ENCODE results near the gene CATSPER4. TPM values are rescaled to one million over a fixed set of nuclear protein-coding genes. Genes with fewer than 3 reads are reported as not detected.

The CATSPER4 gene
- total RNA-seq, 3 donors from 2014 or later (not counting 1 experiment from before 2014, with no cell fraction given): not detected

DNA sequence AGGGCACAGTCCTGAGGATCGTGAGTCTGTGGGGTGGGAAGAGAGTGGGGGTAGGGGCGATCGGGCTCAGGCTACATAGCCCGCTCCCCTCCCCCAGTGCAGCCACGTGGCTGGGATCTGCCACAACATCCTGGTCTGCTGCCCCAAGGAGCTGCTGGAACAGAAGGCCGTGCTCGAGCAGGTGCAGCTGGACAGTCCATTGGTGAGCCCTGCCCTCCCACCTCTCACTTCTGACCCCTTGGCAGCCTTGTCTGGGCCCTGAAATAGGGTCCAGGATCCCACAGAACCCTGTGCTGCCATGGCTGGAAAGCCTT, 8.1 kb upstream of the CATSPER4 start:
- H3K27me3 ChIP-seq (ENCODE audit: control insufficient read depth, insufficient read depth, low read length): no peaks in the 10 kb centered on the region
- TF ChIP-seq CTCF (IDR thresholded peaks at IDR 0.05): no peak
- no peaks in the 10 kb centered on the region for H3K36me3 ChIP-seq (ENCODE audit: control insufficient read depth, insufficient read depth, low read length)
- no peak for DNase-seq
- intact Hi-C loops (cut with micrococcal nuclease): no loop called here
- H3K36me3 Mint-ChIP-seq: no peaks in the 10 kb centered on the region
- no peak overlapping the region for H3K27ac ChIP-seq (ENCODE audit: low read length)
- H3K27me3 Mint-ChIP-seq (ENCODE audit: low read depth in 2 of 2): no peaks in the 10 kb centered on the region
- 90% methylated on average over 6 of the region's 7 CpGs for WGBS (ENCODE audit: insufficient coverage)
- H3K4me1 ChIP-seq (ENCODE audit: control insufficient read depth, insufficient read depth, low read length): no peaks in the 10 kb centered on the region
- ATAC-seq: no peak
- H3K9me3 ChIP-seq (ENCODE audit: control insufficient read depth, insufficient read depth, low read length): no peaks in the 10 kb centered on the region
- no peak overlapping the region for H3K27ac Mint-ChIP-seq
- H3K9me3 Mint-ChIP-seq: no peaks in the 10 kb centered on the region
- no peaks in the 10 kb centered on the region for H3K4me1 Mint-ChIP-seq
- H3K4me3 Mint-ChIP-seq: no peak overlapping the region
- H3K4me3 ChIP-seq (ENCODE audit: low read length): no peak overlapping the region

GRCh38 chr1:26184086-26184485, 6.3 kb upstream of the CATSPER4 start:
- no peak for TF ChIP-seq CTCF (IDR thresholded peaks at IDR 0.05)
- Histone ChIP-seq H3K4me3 (ENCODE audit: low read length) (no peak overlapping the region), H3K27ac (ENCODE audit: low read length) (no peak overlapping the region), H3K9me3 (ENCODE audit: control insufficient read depth, insufficient read depth, low read length) (no peaks in the 10 kb centered on the region), H3K4me1 (ENCODE audit: control insufficient read depth, insufficient read depth, low read length) (no peaks in the 10 kb centered on the region), H3K36me3 (ENCODE audit: control insufficient read depth, insufficient read depth, low read length) (no peaks in the 10 kb centered on the region), H3K27me3 (ENCODE audit: control insufficient read depth, insufficient read depth, low read length) (no peaks in the 10 kb centered on the region)
- intact Hi-C loops (cut with micrococcal nuclease): no loop called here
- ATAC-seq (no peak), DNase-seq (no peak)
- Mint-ChIP-seq H3K9me3 (no peaks in the 10 kb centered on the region), H3K4me3 (no peak overlapping the region), H3K27ac (no peak overlapping the region), H3K4me1 (no peaks in the 10 kb centered on the region), H3K36me3 (no peaks in the 10 kb centered on the region), H3K27me3 (ENCODE audit: low read depth in 2 of 2) (no peaks in the 10 kb centered on the region)
- 96% methylated on average over 6 of the region's 7 CpGs for WGBS (ENCODE audit: insufficient coverage)

GRCh38 chr1:26184883-26185282, 5.5 kb upstream of the CATSPER4 start:
- Mint-ChIP-seq H3K4me1 (no peaks in the 10 kb centered on the region), H3K27ac (no peak overlapping the region), H3K27me3 (ENCODE audit: low read depth in 2 of 2) (no peaks in the 10 kb centered on the region), H3K36me3 (no peaks in the 10 kb centered on the region), H3K4me3 (no peak overlapping the region), H3K9me3 (no peaks in the 10 kb centered on the region)
- TF ChIP-seq CTCF (IDR thresholded peaks at IDR 0.05): no peak
- intact Hi-C loops (cut with micrococcal nuclease): no loop called here
- DNase-seq (no peak), ATAC-seq (no peak)
- no peaks in the 10 kb centered on the region for H3K36me3 ChIP-seq (ENCODE audit: control insufficient read depth, insufficient read depth, low read length)
- no peaks in the 10 kb centered on the region for H3K9me3 ChIP-seq (ENCODE audit: control insufficient read depth, insufficient read depth, low read length)
- no peak overlapping the region for H3K4me3 ChIP-seq (ENCODE audit: low read length)
- 95% methylated on average over 21 of the region's 21 CpGs for WGBS (ENCODE audit: insufficient coverage)
- H3K27me3 ChIP-seq (ENCODE audit: control insufficient read depth, insufficient read depth, low read length): no peaks in the 10 kb centered on the region
- no peak overlapping the region for H3K27ac ChIP-seq (ENCODE audit: low read length)
- no peaks in the 10 kb centered on the region for H3K4me1 ChIP-seq (ENCODE audit: control insufficient read depth, insufficient read depth, low read length)

DNA sequence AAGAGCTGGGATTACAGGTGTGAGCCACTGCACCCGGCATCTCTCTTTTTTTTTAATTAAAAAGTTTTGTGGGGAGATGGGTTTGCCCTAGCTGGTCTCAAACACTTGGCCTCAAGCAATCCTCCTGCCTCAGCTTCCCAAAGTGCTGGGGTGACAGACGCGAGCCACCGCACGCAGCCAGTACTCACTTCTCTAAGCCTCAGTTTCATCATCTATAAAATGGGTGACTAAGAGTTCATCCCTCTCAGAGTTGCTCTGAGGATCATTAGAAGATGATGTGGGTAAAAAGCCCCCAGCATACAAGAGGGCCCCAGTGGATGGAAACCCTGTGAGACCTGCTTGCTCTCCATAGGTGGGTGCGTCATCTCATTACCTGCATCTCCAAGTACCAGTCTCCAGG, 2.5 kb upstream of the CATSPER4 start:
- Histone ChIP-seq H3K27me3 (ENCODE audit: control insufficient read depth, insufficient read depth, low read length) (no peaks in the 10 kb centered on the region), H3K9me3 (ENCODE audit: control insufficient read depth, insufficient read depth, low read length) (no peaks in the 10 kb centered on the region), H3K4me3 (ENCODE audit: low read length) (no peak overlapping the region), H3K36me3 (ENCODE audit: control insufficient read depth, insufficient read depth, low read length) (no peaks in the 10 kb centered on the region), H3K27ac (ENCODE audit: low read length) (no peak overlapping the region), H3K4me1 (ENCODE audit: control insufficient read depth, insufficient read depth, low read length) (no peaks in the 10 kb centered on the region)
- DNase-seq: no peak
- 96% methylated on average over 4 of the region's 6 CpGs for WGBS (ENCODE audit: insufficient coverage)
- Mint-ChIP-seq H3K9me3 (no peaks in the 10 kb centered on the region), H3K27ac (no peak overlapping the region), H3K27me3 (ENCODE audit: low read depth in 2 of 2) (peaks cover 0 to 3% of the 10 kb centered on the region in 2 donors), H3K36me3 (no peaks in the 10 kb centered on the region), H3K4me1 (peaks cover 0 to 4% of the 10 kb centered on the region in 2 donors), H3K4me3 (no peak overlapping the region)
- TF ChIP-seq CTCF (IDR thresholded peaks at IDR 0.05): no peak
- intact Hi-C loops (cut with micrococcal nuclease): no loop called here
- no peak for ATAC-seq
